Activated T-cell treated with anti-CD3 and anti-CD28 coated beads, Interleukin-2, amount 50 U/mL, for 24 hours (primary cell): ENCODE measurements around the gene RASA2.
"Not testable (repeated sequence)": the region's sequence is repeated elsewhere in the genome, so short reads cannot be mapped to it uniquely, and the experiment has no call there.

Source experiments
- DNase-seq: peaks from one replicate; pipeline ENCODE4 v3.0.0-alpha.2; 2020
- H3K27ac Mint-ChIP-seq: 2 replicates; pipeline ENCODE4 v1.8.0; 2020; ENCODE audit warnings: mild to moderate bottlenecking, mixed read lengths
- H3K27me3 Mint-ChIP-seq: 2 replicates; pipeline ENCODE4 v1.8.0; 2020; ENCODE audit warnings: mixed read lengths
- H3K36me3 Mint-ChIP-seq: 2 replicates; pipeline ENCODE4 v1.8.0; 2020; ENCODE audit warnings: low read depth, mixed read lengths
- H3K4me1 Mint-ChIP-seq: 2 replicates; pipeline ENCODE4 v1.8.0; 2020; ENCODE audit warnings: low read depth, mixed read lengths
- H3K4me3 Mint-ChIP-seq: 2 replicates; pipeline ENCODE4 v1.8.0; 2020; ENCODE audit warnings: mild to moderate bottlenecking, moderate library complexity, mixed read lengths
- H3K9me3 Mint-ChIP-seq: 2 replicates; pipeline ENCODE4 v1.8.0; 2020; ENCODE audit warnings: mixed read lengths

RASA2 gene

GRCh38 chr3:141476033-141476432, 10.8 kb upstream of the RASA2 start:
- H3K36me3 Mint-ChIP-seq, result no peaks in the 10 kb centered on the region
- no peak for DNase-seq
- peaks cover 37% of the 10 kb centered on the region for H3K4me1 Mint-ChIP-seq
- no peaks in the 10 kb centered on the region for H3K9me3 Mint-ChIP-seq
- no peaks in the 10 kb centered on the region for H3K27me3 Mint-ChIP-seq
- H3K4me3 Mint-ChIP-seq, result no peak overlapping the region
- H3K27ac Mint-ChIP-seq, result no peak overlapping the region

DNA sequence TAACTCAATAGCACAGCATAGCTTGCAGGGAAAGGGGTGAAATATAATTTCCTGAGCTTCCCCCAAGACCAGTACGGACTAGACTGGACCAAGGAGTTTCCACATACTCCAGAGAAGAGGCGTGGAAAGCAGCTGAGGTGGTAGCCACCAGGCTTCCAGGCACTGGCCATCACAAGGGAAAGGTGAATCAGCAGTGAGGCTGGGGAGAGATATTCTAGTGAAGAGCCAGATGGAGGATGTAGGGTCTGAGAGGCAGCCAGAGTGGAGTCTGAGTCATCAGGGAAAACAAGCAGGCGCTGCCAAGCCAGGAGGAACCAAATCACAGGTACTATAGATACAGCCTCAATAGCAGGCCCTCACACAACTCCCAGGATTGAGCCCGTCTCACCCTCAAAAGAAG, 9.6 kb upstream of the RASA2 start:
- Mint-ChIP-seq H3K4me1 (peaks cover 41% of the 10 kb centered on the region), H3K9me3 (no peaks in the 10 kb centered on the region), H3K27me3 (no peaks in the 10 kb centered on the region), H3K4me3 (no peak overlapping the region), H3K36me3 (no peaks in the 10 kb centered on the region), H3K27ac (no peak overlapping the region)
- no peak for DNase-seq

DNA sequence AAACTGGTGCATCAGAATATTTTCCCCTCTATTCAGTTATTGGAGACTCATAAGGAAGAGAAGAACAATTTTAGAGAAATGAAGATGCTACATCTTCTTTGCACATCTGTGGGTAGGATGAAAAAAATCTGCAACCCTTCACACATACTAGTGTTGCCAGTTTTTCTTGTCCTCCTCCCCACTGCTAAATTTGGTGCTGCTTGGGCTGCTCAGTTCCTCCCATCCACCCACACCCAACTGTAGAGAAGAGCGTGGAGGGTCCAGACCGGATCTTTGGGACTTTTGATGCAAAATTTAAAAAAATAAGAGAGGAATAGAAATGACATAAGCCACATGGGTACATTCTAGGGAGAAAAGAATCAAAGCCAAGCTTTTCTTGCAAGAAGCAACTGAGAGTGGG, 8.7 kb upstream of the RASA2 start:
- Mint-ChIP-seq H3K27me3 (no peaks in the 10 kb centered on the region), H3K36me3 (no peaks in the 10 kb centered on the region), H3K4me3 (no peak overlapping the region), H3K27ac (no peak overlapping the region), H3K9me3 (no peaks in the 10 kb centered on the region), H3K4me1 (peaks cover 41% of the 10 kb centered on the region)
- DNase-seq, result no peak

- H3K27me3 Mint-ChIP-seq, H3K27ac Mint-ChIP-seq, H3K9me3 Mint-ChIP-seq, H3K4me3 Mint-ChIP-seq, H3K36me3 Mint-ChIP-seq, DNase-seq: not testable (repeated sequence)
- H3K4me1 Mint-ChIP-seq, result peaks cover 44% of the 10 kb centered on the region
Observed at GRCh38 chr3:141478840-141479239, 8.0 kb upstream of the RASA2 start.

GRCh38 chr3:141482245-141482922, 4.4 kb upstream of the RASA2 start:
- Mint-ChIP-seq H3K36me3 (no peaks in the 10 kb centered on the region), H3K4me3 (no peak overlapping the region), H3K27me3 (no peaks in the 10 kb centered on the region), H3K27ac (no peak overlapping the region), H3K4me1 (peaks cover 34% of the 10 kb centered on the region), H3K9me3 (peaks cover 5% of the 10 kb centered on the region)
- DNase-seq, result no peak

DNA sequence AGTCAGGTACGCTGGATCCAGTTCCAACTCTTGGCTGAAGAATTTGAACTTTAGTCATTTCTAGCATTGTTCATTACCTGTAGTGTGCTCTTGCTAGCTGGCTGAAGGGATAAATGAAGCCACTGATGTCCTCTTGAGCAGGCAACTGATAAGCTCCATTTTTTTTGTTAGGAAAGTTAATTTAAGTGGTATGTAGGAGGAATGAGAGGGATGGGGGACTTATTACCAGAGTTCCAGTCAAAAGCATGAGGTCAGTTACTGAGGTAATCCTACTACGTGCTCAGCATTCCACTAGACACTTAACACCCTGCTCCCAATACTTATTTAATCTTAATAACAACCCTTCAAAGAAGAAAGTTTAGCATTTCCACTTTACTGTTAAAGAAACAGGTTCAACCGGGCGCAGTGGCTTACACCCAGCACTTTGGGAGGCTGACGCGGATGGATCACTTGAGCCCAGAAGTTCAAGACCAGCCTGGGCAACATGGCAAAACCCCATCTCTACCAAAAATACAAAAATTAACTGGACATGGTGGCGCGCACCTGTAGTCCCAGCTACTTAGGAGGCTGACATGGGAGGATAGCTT, 2.0 kb upstream of the RASA2 start:
- DNase-seq, result no peak
- Mint-ChIP-seq H3K27ac (no peak overlapping the region), H3K4me3 (no peak overlapping the region), H3K4me1 (peaks cover 45% of the 10 kb centered on the region), H3K9me3 (peaks cover 5% of the 10 kb centered on the region), H3K36me3 (peaks cover 21% of the 10 kb centered on the region), H3K27me3 (no peaks in the 10 kb centered on the region)

DNA sequence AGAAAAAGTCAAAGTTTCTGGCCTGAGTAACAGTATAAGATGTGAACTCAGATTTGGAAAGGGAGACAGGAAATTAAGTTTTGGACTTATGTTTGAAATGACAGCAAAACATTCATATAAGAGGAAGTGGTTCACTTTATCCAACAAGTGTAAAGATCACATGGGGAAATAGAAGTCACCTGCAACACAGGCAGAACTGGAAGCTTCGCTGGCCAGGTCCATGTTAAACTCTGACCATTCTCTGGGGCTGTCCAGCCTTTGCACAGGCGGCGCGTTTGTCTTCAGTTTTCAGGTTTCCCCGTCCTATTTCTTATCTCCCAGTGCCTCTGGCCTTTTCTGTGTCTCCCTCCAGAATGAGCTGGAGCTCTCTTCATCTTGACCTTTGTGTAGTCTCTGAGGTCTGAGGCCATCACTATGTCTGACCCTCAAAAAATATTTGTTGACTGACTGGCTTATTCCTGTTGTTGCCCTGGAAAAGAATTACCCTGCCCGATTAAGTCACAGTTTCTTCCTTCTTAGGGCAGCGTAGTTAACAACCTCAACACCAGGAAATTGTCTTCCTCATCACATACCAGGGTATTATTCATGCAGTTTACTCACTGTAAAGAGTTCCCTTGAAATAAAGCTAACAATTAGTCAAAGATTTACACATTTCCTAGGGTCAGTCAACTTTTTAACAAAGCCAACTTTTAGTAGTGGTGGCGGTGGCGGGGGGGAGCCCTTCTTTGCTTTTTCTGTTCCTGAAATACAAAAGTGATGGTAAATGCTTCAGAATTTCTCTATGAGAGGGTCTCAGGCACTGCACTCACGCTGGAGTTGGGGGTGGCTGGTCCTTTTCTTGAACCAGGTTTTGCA, 959 bp upstream of the RASA2 start:
- Mint-ChIP-seq H3K4me3 (peak overlapping the region; percentile 76), H3K9me3 (peaks cover 5% of the 10 kb centered on the region), H3K36me3 (peaks cover 32% of the 10 kb centered on the region), H3K27me3 (no peaks in the 10 kb centered on the region), H3K4me1 (peaks cover 56% of the 10 kb centered on the region), H3K27ac (peak overlapping the region; percentile 95)
- DNase-seq, result peak; percentile 47

- Mint-ChIP-seq H3K4me1 (peaks cover 61% of the 10 kb centered on the region), H3K9me3 (peaks cover 5% of the 10 kb centered on the region), H3K4me3 (peak overlapping the region; percentile 76), H3K36me3 (peaks cover 35% of the 10 kb centered on the region), H3K27me3 (no peaks in the 10 kb centered on the region), H3K27ac (peak overlapping the region; percentile 95)
- no peak for DNase-seq
Observed at GRCh38 chr3:141486496-141486745, 406 bp upstream of the RASA2 start.

GRCh38 chr3:141487521-141488252, 860 bp downstream of the RASA2 start:
- peak; percentile 87 for DNase-seq
- peaks cover 68% of the 10 kb centered on the region for H3K4me1 Mint-ChIP-seq

DNA sequence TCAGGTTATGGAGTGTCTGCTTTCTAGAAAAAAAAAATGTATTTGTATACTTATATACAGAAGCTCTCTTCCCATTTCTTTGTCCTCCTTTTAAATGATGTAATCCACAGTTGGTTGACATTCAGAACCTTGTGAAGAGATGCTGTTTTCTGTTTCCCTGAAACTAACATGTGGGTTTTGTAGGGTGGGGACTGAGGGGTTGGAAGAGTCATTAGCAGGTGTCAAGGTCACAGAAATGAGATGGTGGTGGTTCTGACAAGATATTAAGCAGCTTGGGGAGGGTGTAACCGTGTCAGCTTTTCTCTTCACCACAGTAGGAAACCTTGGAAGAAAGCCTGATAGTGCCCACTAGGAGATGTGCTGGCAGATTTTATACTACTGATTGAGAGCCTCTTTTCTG, 2.4 kb downstream of the RASA2 start:
- Mint-ChIP-seq H3K27me3 (no peaks in the 10 kb centered on the region), H3K4me1 (peaks cover 79% of the 10 kb centered on the region), H3K27ac (peak overlapping the region; percentile 93), H3K4me3 (peak overlapping the region; percentile 85), H3K9me3 (peaks cover 3% of the 10 kb centered on the region), H3K36me3 (peaks cover 39% of the 10 kb centered on the region)
- DNase-seq, result no peak

More at GRCh38 chr3:141487521-141488252, 860 bp downstream of the RASA2 start:
- H3K36me3 Mint-ChIP-seq, result peaks cover 35% of the 10 kb centered on the region
- H3K4me3 Mint-ChIP-seq, result peak overlapping the region; percentile 85
- peaks cover 5% of the 10 kb centered on the region for H3K9me3 Mint-ChIP-seq
- H3K27me3 Mint-ChIP-seq, result no peaks in the 10 kb centered on the region
- peak overlapping the region; percentile 96 for H3K27ac Mint-ChIP-seq

GRCh38 chr3:141491081-141491480, 4.3 kb downstream of the RASA2 start:
- peaks cover 55% of the 10 kb centered on the region for H3K36me3 Mint-ChIP-seq
- H3K4me1 Mint-ChIP-seq, result peaks cover 86% of the 10 kb centered on the region
- H3K9me3 Mint-ChIP-seq, result peaks cover 2% of the 10 kb centered on the region
- no peak overlapping the region for H3K4me3 Mint-ChIP-seq
- DNase-seq, result no peak
- H3K27me3 Mint-ChIP-seq, result no peaks in the 10 kb centered on the region
- H3K27ac Mint-ChIP-seq, result peak overlapping the region; percentile 65

GRCh38 chr3:141491929-141492328, 5.1 kb downstream of the RASA2 start:
- Mint-ChIP-seq H3K9me3 (peaks cover 2% of the 10 kb centered on the region), H3K4me1 (peaks cover 89% of the 10 kb centered on the region), H3K27me3 (no peaks in the 10 kb centered on the region), H3K36me3 (peaks cover 64% of the 10 kb centered on the region), H3K27ac (peak overlapping the region; percentile 65), H3K4me3 (peak overlapping the region; percentile 3)
- DNase-seq, result no peak

DNA sequence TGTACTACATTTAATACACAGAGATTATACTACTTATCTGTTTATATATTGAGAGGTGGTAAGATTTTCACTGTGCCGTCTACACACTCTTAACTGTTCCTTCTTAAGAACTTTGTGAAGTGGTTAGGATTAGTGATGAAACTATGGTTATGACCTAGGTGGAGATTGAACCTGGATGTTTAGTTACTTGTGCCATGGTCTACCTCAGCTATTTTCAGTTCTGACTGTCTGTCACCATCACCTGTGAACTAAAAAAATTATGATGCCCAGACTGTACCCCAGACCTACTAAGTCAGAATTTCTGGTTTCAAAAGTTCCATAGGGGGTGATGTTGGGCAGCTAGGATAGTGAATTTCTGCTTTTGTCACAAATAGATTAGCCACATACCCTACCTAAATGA, 6.4 kb downstream of the RASA2 start:
- Mint-ChIP-seq H3K9me3 (peaks cover 2% of the 10 kb centered on the region), H3K27ac (peak overlapping the region; percentile 77), H3K36me3 (peaks cover 61% of the 10 kb centered on the region), H3K4me3 (no peak overlapping the region), H3K27me3 (no peaks in the 10 kb centered on the region), H3K4me1 (peaks cover 89% of the 10 kb centered on the region)
- no peak for DNase-seq

GRCh38 chr3:141497589-141497988, 10.8 kb downstream of the RASA2 start:
- peaks cover 48% of the 10 kb centered on the region for H3K36me3 Mint-ChIP-seq
- H3K27ac Mint-ChIP-seq, result peak overlapping the region; percentile 98
- not testable (repeated sequence) for DNase-seq, H3K9me3 Mint-ChIP-seq, H3K4me3 Mint-ChIP-seq, H3K27me3 Mint-ChIP-seq
- H3K4me1 Mint-ChIP-seq, result peaks cover 48% of the 10 kb centered on the region
